GM23248 (cell line): ENCODE measurements around the gene TEDC2.

Source experiments
- EZH2 ChIP-seq: fragments of 200-600 bp; sonication (generic); IDR thresholded peaks from 2 replicates; pipeline ENCODE4 v1.6.1; 2018; ENCODE audit warnings: antibody characterized with exemption, mild to moderate bottlenecking; ENCODE audit not compliant: insufficient read depth, poor library complexity, severe bottlenecking
- EZH2phosphoT487 ChIP-seq: fragments of 200-600 bp; sonication (generic); IDR thresholded peaks from 2 replicates; pipeline ENCODE4 v1.6.1; 2018; ENCODE audit warnings: antibody characterized with exemption, moderate library complexity, mild to moderate bottlenecking, low read depth; ENCODE audit not compliant: insufficient read depth

DNA sequence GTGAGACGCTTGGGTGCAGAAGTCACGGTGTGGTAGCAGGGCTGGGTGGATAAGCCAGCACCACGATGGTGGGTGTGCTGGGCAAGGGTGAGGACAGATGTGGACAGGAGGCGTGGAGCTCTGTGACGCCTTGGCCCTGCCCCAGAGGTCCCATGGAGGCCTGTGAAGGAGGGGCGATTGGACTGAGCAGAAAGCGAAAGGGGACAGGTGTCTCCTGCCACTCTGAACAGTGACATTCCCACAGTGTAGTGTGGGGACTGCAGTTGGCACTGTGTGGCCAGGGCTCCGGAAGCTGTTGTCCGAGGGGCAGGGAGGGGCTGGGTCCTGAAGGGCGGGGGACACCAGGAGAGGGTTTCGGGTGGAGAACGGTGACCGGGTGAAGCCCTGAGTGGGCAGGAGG, 22.3 kb downstream of the TEDC2 start:
- TF ChIP-seq EZH2 (no peak), EZH2phosphoT487 (no peak)
